GM10847 (cell line): ENCODE data around the gene PLEKHA5.

Experiments used
- POLR2A ChIP-seq: IDR thresholded peaks from 2 replicates; pipeline ENCODE4 v1.6.1; 2011; ENCODE audit not compliant: insufficient read length; ENCODE audit errors: extremely low read depth

Gene PLEKHA5

GRCh38 chr12:19148860-19149259 is 19.3 kb downstream of the PLEKHA5 start:
- TF ChIP-seq POLR2A, result no peak

- TF ChIP-seq POLR2A, result no peak
Measured at GRCh38 chr12:19150273-19150900, 20.9 kb downstream of the PLEKHA5 start.

- no peak for TF ChIP-seq POLR2A
Measured at GRCh38 chr12:19151298-19151697, 21.8 kb downstream of the PLEKHA5 start.

GRCh38 chr12:19153396-19153795 is 23.9 kb downstream of the PLEKHA5 start:
- TF ChIP-seq POLR2A, result no peak

GRCh38 chr12:19154686-19155085 is 25.2 kb downstream of the PLEKHA5 start:
- TF ChIP-seq POLR2A, result no peak

- TF ChIP-seq POLR2A, result no peak
Measured at GRCh38 chr12:19155981-19156734, 26.6 kb downstream of the PLEKHA5 start.

GRCh38 chr12:19158923-19159322 is 29.4 kb downstream of the PLEKHA5 start:
- no peak for TF ChIP-seq POLR2A

- no peak for TF ChIP-seq POLR2A
Measured at GRCh38 chr12:19161216-19161615, 31.7 kb downstream of the PLEKHA5 start.

- TF ChIP-seq POLR2A, result no peak
Measured at GRCh38 chr12:19165451-19165850, 35.9 kb downstream of the PLEKHA5 start.

- TF ChIP-seq POLR2A, result no peak
Measured at GRCh38 chr12:19166387-19166786, 36.9 kb downstream of the PLEKHA5 start.

GRCh38 chr12:19166956-19167355 is 37.4 kb downstream of the PLEKHA5 start:
- no peak for TF ChIP-seq POLR2A

- TF ChIP-seq POLR2A, result no peak
Measured at GRCh38 chr12:19167708-19168107, 38.2 kb downstream of the PLEKHA5 start.

GRCh38 chr12:19168644-19169043 is 39.1 kb downstream of the PLEKHA5 start:
- TF ChIP-seq POLR2A, result no peak

- TF ChIP-seq POLR2A, result no peak
Measured at GRCh38 chr12:19169222-19169621, 39.7 kb downstream of the PLEKHA5 start.

GRCh38 chr12:19171731-19172130 is 42.2 kb downstream of the PLEKHA5 start:
- no peak for TF ChIP-seq POLR2A

- no peak for TF ChIP-seq POLR2A
Measured at GRCh38 chr12:19177754-19178153, 48.2 kb downstream of the PLEKHA5 start.

GRCh38 chr12:19179986-19180385 is 50.5 kb downstream of the PLEKHA5 start:
- TF ChIP-seq POLR2A, result no peak

- TF ChIP-seq POLR2A, result no peak
Measured at GRCh38 chr12:19181666-19182426, 52.3 kb downstream of the PLEKHA5 start.
